Spleen (tissue), 11 donors: Measurements from ENCODE around the gene TPD52L2. TPM values are rescaled to one million over a fixed set of nuclear protein-coding genes. Genes with fewer than 3 reads are reported as not detected.

Experiments used
- DNase-seq: peaks from one replicate; pipeline ENCODE4 v3.0.0-alpha.2; 2020
- H3K27ac ChIP-seq, 8 donors: fragments of 200-600 bp; sonication (generic) in 7 of 8; 1 replicate in 4 of 8; 2 replicates in 4 of 8; pipeline versions ENCODE4 v1.5.0 to v1.8.0; 2016 to 2021; ENCODE audit warnings: inconsistent platforms in 4 of 8, mild to moderate bottlenecking in 4 of 8, moderate library complexity in 1 of 8
- H3K27me3 ChIP-seq, 7 donors: fragments of 200-600 bp; sonication (generic) in 6 of 7; replicated peaks in 1 of 7; 1 replicate in 4 of 7; 2 replicates in 3 of 7; pipeline versions ENCODE4 v1.5.0 to v1.8.0; 2016 to 2021; ENCODE audit warnings: inconsistent platforms in 3 of 7, mild to moderate bottlenecking in 1 of 7
- H3K36me3 ChIP-seq, 6 donors: fragments of 200-600 bp; sonication (generic) in 5 of 6; 1 replicate in 4 of 6; 2 replicates in 2 of 6; pipeline versions ENCODE4 v1.5.0 to v1.8.0; 2016 to 2021; ENCODE audit warnings: inconsistent platforms in 2 of 6
- H3K4me1 ChIP-seq, 6 donors: fragments of 200-600 bp; sonication (generic) in 5 of 6; 1 replicate in 3 of 6; 2 replicates in 3 of 6; pipeline versions ENCODE4 v1.5.0 to v1.8.0; 2016 to 2021; ENCODE audit warnings: inconsistent platforms in 3 of 6
- H3K4me3 ChIP-seq, 8 donors: fragments of 200-600 bp; sonication (generic) in 7 of 8; 1 replicate in 4 of 8; 2 replicates in 4 of 8; pipeline versions ENCODE4 v1.5.0 to v1.8.0; 2016 to 2021; ENCODE audit warnings: inconsistent platforms in 4 of 8, mild to moderate bottlenecking in 4 of 8, moderate library complexity in 2 of 8
- H3K9me3 ChIP-seq, 8 donors: fragments of 200-600 bp; sonication (generic) in 7 of 8; 1 replicate in 4 of 8; 2 replicates in 4 of 8; pipeline versions ENCODE4 v1.5.0 to v1.8.0; 2016 to 2021; ENCODE audit warnings: inconsistent platforms in 4 of 8
- POLR2A ChIP-seq, 3 donors: fragments of 450-650 bp; IDR thresholded peaks; one replicate each; pipeline ENCODE4 v1.5.1; 2017; ENCODE audit warnings: antibody characterized with exemption in 3 of 3, mild to moderate bottlenecking in 1 of 3
- POLR2AphosphoS5 ChIP-seq, 3 donors: sonication (generic); formaldehyde crosslinking; IDR thresholded peaks; one replicate each; pipeline ENCODE4 v1.5.1; 2017; ENCODE audit warnings: antibody characterized with exemption in 3 of 3
- WGBS, 5 donors: extraction: QIAGEN DNeasy Blood & Tissue Kit in 3 of 5; methylation state at CpG; one replicate each; pipeline versions ENCODE4 v1.1.5 to v1.1.7; 2013 to 2018; 5-methylcytosine and 5-hydroxymethylcytosine counted together
- intact Hi-C: fragments of 100-400 bp; cut with DNase I; formaldehyde crosslinking; loops from one replicate; pipeline ENCODE4 v1.15.0; 2023; ENCODE audit warnings: low total_unique reads
- polyA plus RNA-seq, 3 donors: library from polyadenylated mRNA; stranded (reverse); fragments of 200-250 nt; gene quantifications; one replicate each; pipeline ENCODE4 v1.2.1, GENCODE V29; 2013
- total RNA-seq, 7 donors: library from RNA; depleted of rRNA in 3 of 7; stranded (reverse); fragments of >200 nt in 3 of 7; fragmentation: NEBNext Ultra II Directional in 4 of 7; extraction: Animal tissue kit (Norgen Biotek cat#: 25700) in 4 of 7; gene quantifications; one replicate each; pipeline versions ENCODE4 v1.1.0 to v1.2.1, GENCODE V29; 2016 to 2021
- TF ChIP-seq, protein P1 (sequence below), 11 experiments: fragments of 200-600 bp in 7 of 11; fragments of 450-650 bp in 4 of 11; sonication (generic) in 4 of 11; IDR thresholded peaks in 8 of 11; conservative IDR thresholded peaks in 3 of 11; 1 replicate in 7 of 11; 2 replicates in 4 of 11; pipeline versions ENCODE4 v1.4.0 to v1.8.0; 2016 to 2021; ENCODE audit warnings: antibody characterized with exemption in 11 of 11, inconsistent platforms in 4 of 11, mild to moderate bottlenecking in 1 of 11
- donor health status: healthy with polysubstance abuse.
- donor health status: DM: no; HTN: no; CAD: no; lungs with moderate emphysema.
- donor health status: DM: no; HTN: no; CAD: no.
- donor health status: Bipolar disorder and iron deficiency.
- donor health status: healthy.
- donor health status: DM: no; HTN: no; CAD: no.
- donor health status: DM: yes; HTN: yes; CAD: no.

Gene TPD52L2
- total and polyA plus RNA-seq, 10 donors = 60.2 to 102 (median 87.4) TPM

DNA sequence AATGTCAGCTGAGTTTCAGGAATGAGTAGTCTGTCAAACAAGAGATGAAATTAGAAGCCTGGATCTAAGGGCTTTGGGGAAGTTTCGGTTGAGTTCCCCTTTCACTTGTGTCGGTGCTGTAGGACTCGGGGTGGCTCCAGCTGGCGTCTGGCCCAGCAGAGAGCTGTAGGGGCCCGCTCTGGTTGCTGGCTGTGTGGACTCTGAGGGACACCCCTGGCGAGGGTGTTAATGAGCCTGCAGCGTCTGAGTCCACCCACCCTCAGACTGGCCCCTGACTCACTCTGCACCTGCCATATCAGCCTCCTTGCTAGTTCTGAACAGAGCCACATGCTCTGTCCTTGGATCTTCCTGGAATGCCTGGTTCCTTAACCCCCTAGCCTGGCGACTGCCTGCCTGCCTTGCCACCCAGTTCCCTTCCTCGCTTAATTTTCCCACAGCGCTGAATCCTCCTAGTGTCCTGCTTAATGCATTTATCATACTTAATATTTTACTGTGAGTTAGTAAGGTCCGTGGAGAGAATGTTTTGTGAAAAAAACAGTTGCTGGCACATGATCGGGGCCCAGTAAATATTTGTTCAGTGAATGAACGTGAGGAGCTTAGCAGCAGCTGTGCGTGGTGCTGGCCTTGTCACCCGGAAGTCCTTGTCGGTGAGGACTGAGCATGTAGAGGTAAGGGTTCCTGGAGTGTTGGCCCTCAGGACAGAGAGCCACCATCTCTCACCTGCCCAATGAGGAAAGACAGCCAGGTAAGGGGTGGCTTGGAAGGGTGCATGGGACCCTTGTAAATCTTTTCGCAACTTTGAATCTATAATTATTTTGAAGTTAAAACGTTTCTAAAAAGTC is 31.4 kb downstream of the TPD52L2 start:
- intact Hi-C loops = no loop called here
- WGBS, 5 donors = 9 to 14% (median 12%) methylated on average over 17 to 18 of the region's 18 CpGs
- TF ChIP-seq POLR2AphosphoS5 (IDR thresholded peaks at IDR 0.05) (peak; percentile 34 to 60 (median 57)), POLR2A (IDR thresholded peaks at IDR 0.05) (no peak)
- TF ChIP-seq, protein P1, sequence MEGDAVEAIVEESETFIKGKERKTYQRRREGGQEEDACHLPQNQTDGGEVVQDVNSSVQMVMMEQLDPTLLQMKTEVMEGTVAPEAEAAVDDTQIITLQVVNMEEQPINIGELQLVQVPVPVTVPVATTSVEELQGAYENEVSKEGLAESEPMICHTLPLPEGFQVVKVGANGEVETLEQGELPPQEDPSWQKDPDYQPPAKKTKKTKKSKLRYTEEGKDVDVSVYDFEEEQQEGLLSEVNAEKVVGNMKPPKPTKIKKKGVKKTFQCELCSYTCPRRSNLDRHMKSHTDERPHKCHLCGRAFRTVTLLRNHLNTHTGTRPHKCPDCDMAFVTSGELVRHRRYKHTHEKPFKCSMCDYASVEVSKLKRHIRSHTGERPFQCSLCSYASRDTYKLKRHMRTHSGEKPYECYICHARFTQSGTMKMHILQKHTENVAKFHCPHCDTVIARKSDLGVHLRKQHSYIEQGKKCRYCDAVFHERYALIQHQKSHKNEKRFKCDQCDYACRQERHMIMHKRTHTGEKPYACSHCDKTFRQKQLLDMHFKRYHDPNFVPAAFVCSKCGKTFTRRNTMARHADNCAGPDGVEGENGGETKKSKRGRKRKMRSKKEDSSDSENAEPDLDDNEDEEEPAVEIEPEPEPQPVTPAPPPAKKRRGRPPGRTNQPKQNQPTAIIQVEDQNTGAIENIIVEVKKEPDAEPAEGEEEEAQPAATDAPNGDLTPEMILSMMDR (IDR thresholded peaks at IDR 0.05 in 8 of 11, conservative IDR thresholded peaks at IDR 0.05 in 3 of 11) = no peak
- Histone ChIP-seq H3K36me3 (peaks cover 0 to 48% (median 3%) of the 10 kb centered on the region in 6 donors), H3K9me3 (no peaks in the 10 kb centered on the region), H3K4me3 (peak overlapping the region; percentile 45 to 87 (median 56)), H3K4me1 (peaks cover 21 to 72% (median 65%) of the 10 kb centered on the region in 6 donors), H3K27ac (peak overlapping the region; percentile 79 to 97 (median 90)), H3K27me3 (no peaks in the 10 kb centered on the region)
- DNase-seq = peak; percentile 89

- H3K27ac ChIP-seq = peak overlapping the region in 7 of 8 donors; percentile 79 to 97 (median 91)
- intact Hi-C loops = no loop called here
- H3K4me1 ChIP-seq = peaks cover 21 to 88% (median 76%) of the 10 kb centered on the region in 6 donors
- H3K36me3 ChIP-seq = peaks cover 0 to 39% (median 1%) of the 10 kb centered on the region in 6 donors
- no peaks in the 10 kb centered on the region for H3K9me3 ChIP-seq
- no peak for DNase-seq
- no peak overlapping the region for H3K4me3 ChIP-seq
- TF ChIP-seq POLR2A (IDR thresholded peaks at IDR 0.05) = no peak
- no peak for TF ChIP-seq POLR2AphosphoS5 (IDR thresholded peaks at IDR 0.05)
- TF ChIP-seq, protein P1 (IDR thresholded peaks at IDR 0.05 in 8 of 11, conservative IDR thresholded peaks at IDR 0.05 in 3 of 11) = no peak
- H3K27me3 ChIP-seq = no peaks in the 10 kb centered on the region
- WGBS, 5 donors = 72 to 83% (median 78%) methylated on average over 6 of the region's 6 CpGs
Observed at GRCh38 chr20:63897978-63898561, 33.0 kb downstream of the TPD52L2 start.

DNA sequence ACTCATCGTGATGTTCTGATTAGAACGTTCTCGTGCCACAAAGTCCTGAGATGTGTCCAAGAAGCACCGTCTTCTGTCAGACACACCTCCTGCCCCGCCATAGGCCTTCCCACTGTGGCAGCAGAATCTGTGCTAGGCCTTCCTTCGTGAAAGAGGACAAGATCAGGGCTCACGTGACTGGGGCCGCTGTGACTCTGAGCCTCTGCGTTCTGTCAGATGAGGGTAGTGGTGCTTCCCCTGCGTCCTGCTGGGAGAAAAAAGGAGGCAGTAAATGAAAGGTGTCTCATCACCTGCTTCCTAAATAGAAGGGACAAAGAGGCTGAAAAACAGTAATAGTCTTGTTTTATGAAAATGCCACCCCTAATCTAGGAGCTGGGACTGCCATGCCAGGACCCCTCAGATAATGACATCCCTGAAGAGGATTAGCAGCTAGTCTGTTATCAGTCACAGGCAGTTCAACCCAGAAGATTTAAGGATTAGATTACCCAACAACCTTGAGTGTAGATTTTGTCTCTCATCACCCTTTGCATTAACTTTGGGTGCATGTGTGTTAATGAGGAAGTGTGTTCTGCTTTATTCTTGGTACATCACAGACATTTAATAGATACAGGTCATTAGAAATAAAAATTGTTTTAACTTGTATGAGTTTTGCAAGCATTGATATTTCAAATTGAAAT is 34.0 kb downstream of the TPD52L2 start:
- Histone ChIP-seq H3K27ac (peak overlapping the region in 7 of 8 donors; percentile 39 to 97 (median 75)), H3K27me3 (no peaks in the 10 kb centered on the region), H3K4me1 (peaks cover 21 to 93% (median 83%) of the 10 kb centered on the region in 6 donors), H3K9me3 (no peaks in the 10 kb centered on the region), H3K4me3 (peak overlapping the region in 1 of 8 donors; percentile 13), H3K36me3 (peaks cover 0 to 45% (median 1%) of the 10 kb centered on the region in 6 donors)
- peak; percentile 81 for DNase-seq
- intact Hi-C loops = no loop called here
- TF ChIP-seq POLR2A (IDR thresholded peaks at IDR 0.05) = no peak
- 64 to 75% (median 72%) methylated on average over 10 of the region's 10 CpGs for WGBS, 5 donors

DNA sequence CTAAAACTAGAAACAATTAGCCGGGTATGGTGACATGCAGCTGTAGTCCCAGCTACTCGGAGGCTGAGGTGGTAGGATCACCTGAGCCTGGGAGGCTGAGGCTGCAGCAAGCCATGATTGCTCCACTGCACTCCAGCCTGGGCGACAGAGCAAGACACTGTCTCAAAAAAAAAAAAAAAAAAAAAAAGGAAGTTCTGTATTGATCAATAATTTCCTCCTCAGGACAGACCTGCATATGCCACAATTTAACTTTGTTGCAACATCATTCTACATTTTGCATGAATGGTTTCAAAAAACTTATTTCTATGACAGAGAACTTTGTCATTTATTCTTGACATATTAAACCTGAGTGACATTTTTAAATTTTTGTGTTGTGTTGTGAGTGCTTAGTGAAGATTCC is 35.3 kb downstream of the TPD52L2 start:
- TF ChIP-seq POLR2A (IDR thresholded peaks at IDR 0.05) (no peak), POLR2AphosphoS5 (IDR thresholded peaks at IDR 0.05) (no peak)
- TF ChIP-seq, protein P1 (IDR thresholded peaks at IDR 0.05 in 8 of 11, conservative IDR thresholded peaks at IDR 0.05 in 3 of 11) = no peak
- Histone ChIP-seq H3K4me3 (peak overlapping the region in 1 of 8 donors; percentile 31), H3K4me1 (peaks cover 21 to 100% (median 86%) of the 10 kb centered on the region in 6 donors), H3K27ac (peak overlapping the region in 7 of 8 donors; percentile 50 to 97 (median 71)), H3K36me3 (peaks cover 0 to 58% (median 1%) of the 10 kb centered on the region in 6 donors), H3K9me3 (no peaks in the 10 kb centered on the region), H3K27me3 (no peaks in the 10 kb centered on the region)
- 41 to 62% (median 48%) methylated on average over 3 of the region's 3 CpGs for WGBS, 5 donors
- no peak for DNase-seq
- intact Hi-C loops = no loop called here
